Esophagus muscularis mucosa (tissue), 4 donors: ENCODE data around the gene FBXW4. TPM values are rescaled to one million over a fixed set of nuclear protein-coding genes. Genes with fewer than 3 reads are reported as not detected.

Experiments used
- DNase-seq: peaks from one replicate; pipeline ENCODE4 v3.0.0-alpha.2; 2017; ENCODE audit errors: extremely low spot score
- H3K27ac ChIP-seq, 4 donors: fragments of 200-600 bp; sonication (generic); replicated peaks in 1 of 4; 1 replicate in 3 of 4; 2 replicates in 1 of 4; pipeline ENCODE4 v1.5.1; 2016 to 2019; ENCODE audit warnings: mild to moderate bottlenecking in 1 of 4
- H3K27me3 ChIP-seq, 4 donors: fragments of 200-600 bp; sonication (generic); one replicate each; pipeline versions ENCODE4 v1.5.1 to v1.6.0; 2016 to 2019
- H3K36me3 ChIP-seq, 4 donors: fragments of 200-600 bp; sonication (generic); one replicate each; pipeline ENCODE4 v1.5.1; 2016 to 2019
- H3K4me1 ChIP-seq, 4 donors: fragments of 200-600 bp; sonication (generic); one replicate each; pipeline ENCODE4 v1.5.1; 2016 to 2019
- H3K4me3 ChIP-seq, 4 donors: fragments of 200-600 bp; sonication (generic); 1 replicate in 2 of 4; 2 replicates in 2 of 4; pipeline ENCODE4 v1.5.1; 2016 to 2019; ENCODE audit warnings: mild to moderate bottlenecking in 4 of 4, moderate library complexity in 1 of 4
- H3K9me3 ChIP-seq, 4 donors: fragments of 200-600 bp; sonication (generic); 1 replicate in 3 of 4; 2 replicates in 1 of 4; pipeline ENCODE4 v1.5.1; 2016 to 2019
- CTCF ChIP-seq, 3 experiments: fragments of 200-600 bp in 2 of 3; fragments of 450-650 bp in 1 of 3; sonication (generic) in 2 of 3; IDR thresholded peaks; one replicate each; pipeline ENCODE4 v1.5.1; 2017 to 2019; ENCODE audit warnings: antibody characterized with exemption in 3 of 3, mild to moderate bottlenecking in 2 of 3, moderate library complexity in 1 of 3
- EP300 ChIP-seq: sonication (generic); formaldehyde crosslinking; IDR thresholded peaks from one replicate; pipeline ENCODE4 v1.6.1; 2017; ENCODE audit warnings: antibody characterized with exemption
- POLR2A ChIP-seq: fragments of 450-650 bp; IDR thresholded peaks from one replicate; pipeline ENCODE4 v1.6.1; 2017; ENCODE audit warnings: antibody characterized with exemption, moderate library complexity, mild to moderate bottlenecking, low read depth
- POLR2AphosphoS5 ChIP-seq, 2 donors: sonication (generic); formaldehyde crosslinking; IDR thresholded peaks; one replicate each; pipeline ENCODE4 v1.6.1; 2017; ENCODE audit warnings: antibody characterized with exemption in 2 of 2
- WGBS: methylation state at CpG from one replicate; pipeline ENCODE4 v1.1.5; 2018; 5-methylcytosine and 5-hydroxymethylcytosine counted together
- intact Hi-C: fragments of 100-400 bp; cut with DNase I; formaldehyde crosslinking; loops from one replicate; pipeline ENCODE4 v1.15.1; 2023
- total RNA-seq, 4 donors: library from RNA; depleted of rRNA; stranded (reverse); fragments of >200 nt; gene quantifications; one replicate each; pipeline versions ENCODE4 v1.1.0 to v1.2.1, GENCODE V29; 2016

The FBXW4 gene
- total RNA-seq, 4 donors from 2014 or later: 101 to 168 (median 115) TPM

GRCh38 chr10:101720606-101721230 is 25.7 kb upstream of the FBXW4 start:
- intact Hi-C loops: no loop called here
- H3K4me3 ChIP-seq: no peak overlapping the region
- H3K4me1 ChIP-seq: no peaks in the 10 kb centered on the region
- H3K27me3 ChIP-seq: peaks cover 0 to 49% (median 0%) of the 10 kb centered on the region in 4 donors
- no peaks in the 10 kb centered on the region for H3K36me3 ChIP-seq
- H3K9me3 ChIP-seq: no peaks in the 10 kb centered on the region
- no peak for DNase-seq
- WGBS: 87% methylated on average over 6 of the region's 6 CpGs
- no peak for TF ChIP-seq POLR2AphosphoS5 (IDR thresholded peaks at IDR 0.05)
- no peak for TF ChIP-seq EP300
- no peak for TF ChIP-seq POLR2A
- no peak for TF ChIP-seq CTCF (IDR thresholded peaks at IDR 0.05)
- H3K27ac ChIP-seq: no peak overlapping the region

DNA sequence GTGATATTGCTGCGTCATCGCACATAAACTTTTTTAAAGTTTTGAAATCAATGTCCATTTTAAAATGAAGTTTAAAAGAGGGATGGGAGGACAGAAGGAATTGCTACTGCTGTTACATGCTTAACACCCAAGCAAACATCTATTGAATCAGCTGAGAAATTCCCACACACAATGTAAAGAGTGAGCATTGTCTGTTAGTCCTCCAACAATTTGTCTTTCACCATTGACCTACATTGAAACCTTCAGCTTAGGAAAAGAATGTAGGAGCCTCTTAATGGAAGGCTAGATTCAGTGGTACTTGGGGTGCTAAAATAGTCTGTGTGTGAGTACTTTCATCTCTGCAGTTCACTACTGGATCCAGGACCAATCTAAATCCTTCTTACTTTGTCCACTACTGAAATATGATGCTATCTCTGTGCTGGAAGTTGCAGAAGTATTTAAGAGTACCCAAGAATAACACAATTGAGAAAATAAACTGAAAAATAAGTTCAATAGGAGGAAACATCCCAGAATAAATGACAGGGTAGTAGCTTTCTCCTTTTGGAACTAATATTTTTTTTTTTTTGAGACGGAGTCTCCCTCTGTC is 23.8 kb upstream of the FBXW4 start:
- Histone ChIP-seq H3K27me3 (peaks cover 0 to 43% (median 0%) of the 10 kb centered on the region in 4 donors), H3K36me3 (no peaks in the 10 kb centered on the region), H3K4me1 (no peaks in the 10 kb centered on the region), H3K4me3 (no peak overlapping the region), H3K9me3 (no peaks in the 10 kb centered on the region), H3K27ac (no peak overlapping the region)
- intact Hi-C loops: no loop called here
- WGBS: 92% methylated on average over 3 of the region's 3 CpGs
- DNase-seq: no peak
- TF ChIP-seq POLR2AphosphoS5 (IDR thresholded peaks at IDR 0.05) (no peak), CTCF (IDR thresholded peaks at IDR 0.05) (no peak)

DNA sequence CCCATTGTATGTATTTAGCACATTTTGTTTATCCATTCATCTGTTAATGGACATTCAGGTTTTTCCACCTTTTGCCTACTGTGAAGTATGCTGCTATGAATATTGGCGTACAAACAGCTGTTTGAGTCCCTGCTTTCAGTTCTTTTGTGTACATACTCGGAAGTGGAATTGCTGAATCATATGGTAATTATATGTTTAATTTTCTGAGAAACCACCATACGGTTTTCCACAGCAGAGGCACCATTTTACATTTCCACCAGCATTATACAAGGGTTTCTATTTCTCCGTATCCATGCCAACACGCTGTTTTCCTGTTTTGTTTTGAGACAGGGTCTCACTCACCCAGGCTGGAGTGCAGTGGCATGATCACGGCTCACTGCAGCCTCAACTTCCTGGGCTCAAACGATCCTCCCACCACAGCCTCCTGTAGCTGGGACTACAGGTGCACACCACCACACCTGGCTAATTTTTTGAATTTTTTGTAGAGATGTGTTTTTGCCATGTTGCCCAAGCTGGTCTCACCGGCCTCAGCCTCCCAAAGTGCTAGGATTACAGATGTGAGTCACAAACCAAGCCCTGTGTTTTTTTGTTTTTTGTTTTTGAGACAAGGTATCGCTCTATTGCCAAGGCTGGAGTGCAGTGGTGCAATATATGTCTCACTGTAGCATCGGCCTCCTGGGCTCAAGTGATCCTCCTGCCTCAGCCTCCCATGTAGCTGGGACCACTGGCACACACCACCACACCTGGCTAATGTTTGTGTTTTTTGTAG is 22.1 kb upstream of the FBXW4 start:
- Histone ChIP-seq H3K36me3 (no peaks in the 10 kb centered on the region), H3K4me3 (no peak overlapping the region), H3K9me3 (no peaks in the 10 kb centered on the region), H3K27me3 (peaks cover 0 to 42% (median 0%) of the 10 kb centered on the region in 4 donors), H3K27ac (no peak overlapping the region), H3K4me1 (no peaks in the 10 kb centered on the region)
- no peak for DNase-seq
- no peak for TF ChIP-seq CTCF (IDR thresholded peaks at IDR 0.05)
- no peak for TF ChIP-seq POLR2AphosphoS5 (IDR thresholded peaks at IDR 0.05)
- TF ChIP-seq EP300: no peak
- no peak for TF ChIP-seq POLR2A
- 85% methylated on average over 10 of the region's 10 CpGs for WGBS
- intact Hi-C loops: no loop called here

DNA sequence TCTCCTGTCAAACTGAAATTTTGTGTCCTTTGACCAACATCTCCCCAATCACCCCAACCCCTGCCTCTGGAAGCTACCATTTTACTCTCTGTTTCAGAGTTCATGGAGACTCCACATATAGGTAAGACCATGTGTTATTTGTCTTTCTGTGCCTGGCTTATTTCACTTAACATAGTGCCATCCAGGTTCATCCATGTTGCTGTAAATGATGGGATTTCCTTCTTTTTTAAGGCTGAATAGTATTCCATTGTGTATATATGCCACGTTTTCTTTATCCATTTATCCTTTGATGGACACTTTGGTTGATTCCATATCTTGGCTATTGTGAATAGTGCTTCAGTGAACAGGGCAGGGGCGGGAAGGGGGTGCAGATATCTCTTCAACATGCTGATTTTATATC is 18.0 kb upstream of the FBXW4 start:
- H3K36me3 ChIP-seq: no peaks in the 10 kb centered on the region
- no peak for DNase-seq
- peaks cover 0 to 33% (median 0%) of the 10 kb centered on the region in 4 donors for H3K27me3 ChIP-seq
- TF ChIP-seq POLR2AphosphoS5 (IDR thresholded peaks at IDR 0.05) (no peak), POLR2A (no peak), CTCF (IDR thresholded peaks at IDR 0.05) (no peak), EP300 (no peak)
- H3K4me1 ChIP-seq: no peaks in the 10 kb centered on the region
- intact Hi-C loops: no loop called here
- H3K4me3 ChIP-seq: no peak overlapping the region
- 81% methylated on average over 2 of the region's 2 CpGs for WGBS
- no peaks in the 10 kb centered on the region for H3K9me3 ChIP-seq
- H3K27ac ChIP-seq: no peak overlapping the region
